ENCODE measurements around the gene FAM219B. TPM values are rescaled to one million over a fixed set of nuclear protein-coding genes. Genes with fewer than 3 reads are reported as not detected.

The FAM219B gene
- total RNA-seq, 2 experiments from 2014 or later = 52.3 to 67.6 TPM

DNA sequence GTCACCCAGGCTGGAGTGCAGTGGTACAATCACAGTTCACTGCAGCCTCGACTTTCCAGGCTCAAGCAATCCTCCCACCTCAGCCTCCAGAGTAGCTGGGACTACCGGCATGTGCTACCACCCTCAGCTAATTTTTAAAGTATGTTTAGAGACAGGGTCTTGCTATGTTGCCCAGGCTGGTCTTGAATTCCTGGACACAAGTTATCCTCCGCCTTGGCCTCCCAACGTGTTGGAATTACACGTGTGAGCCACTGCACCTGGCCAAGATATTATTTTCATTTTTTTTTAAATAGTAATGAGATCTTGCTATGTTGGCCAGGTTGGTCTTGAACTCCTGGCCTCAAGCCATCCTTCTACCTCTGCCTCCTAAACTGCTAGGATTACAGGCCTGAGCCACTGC, 21.2 kb downstream of the FAM219B start:
- no peaks in the 10 kb centered on the region for H3K79me2 ChIP-seq (ENCODE audit: insufficient read depth, low read depth, low read length)
- BruUV-seq (replicated peaks) = no TSS peak
- H3K4me1 ChIP-seq (ENCODE audit: insufficient read depth, low read length, poor library complexity, severe bottlenecking) = peaks cover 13% of the 10 kb centered on the region
- intact Hi-C loops (cut with micrococcal nuclease; ENCODE audit: unreplicated experiment) = no loop called here
- no peaks in the 10 kb centered on the region for H4K20me1 ChIP-seq (ENCODE audit: insufficient read depth, low read length)
- H3K27ac ChIP-seq (ENCODE audit: low read depth, low read length, poor library complexity, severe bottlenecking) = no peak overlapping the region
- no peaks in the 10 kb centered on the region for H3K9me2 ChIP-seq (ENCODE audit: insufficient read depth, low read length)
- H2AFZ ChIP-seq (ENCODE audit: low read length) = no peak overlapping the region
- DNase-seq (ENCODE audit: low spot score) = no peak
- no peak overlapping the region for H3K4me2 ChIP-seq (ENCODE audit: low read length)
- ChIA-PET POLR2A (interaction anchor here (1.6 kb wide), 1 partner anchor 15 kb away, joined by 6 read pairs; no protein-coding TSS in a partner anchor), CTCF (ENCODE audit: unreplicated experiment) (no interaction called here)
- H3K9me3 ChIP-seq (ENCODE audit: low read length) = peaks cover 11% of the 10 kb centered on the region; the same call in 1 of the 2 replicates
- no peak overlapping the region for H3K4me3 ChIP-seq (ENCODE audit: low read depth, low read length, poor library complexity, severe bottlenecking)
- no peaks in the 10 kb centered on the region for H3K36me3 ChIP-seq (ENCODE audit: insufficient read depth, low read length)
- no peak for TF ChIP-seq CTCF (conservative IDR thresholded peaks at IDR 0.05; ENCODE audit: low read length)
- TF ChIP-seq EZH2phosphoT487 (IDR thresholded peaks at IDR 0.05; ENCODE audit: borderline replicate concordance, low read depth, low read length) = no peak

GRCh38 chr15:74884428-74885223, 22.0 kb downstream of the FAM219B start:
- Histone ChIP-seq H3K36me3 (ENCODE audit: insufficient read depth, low read length) (no peaks in the 10 kb centered on the region), H3K79me2 (ENCODE audit: insufficient read depth, low read depth, low read length) (no peaks in the 10 kb centered on the region), H3K4me3 (ENCODE audit: low read depth, low read length, poor library complexity, severe bottlenecking) (no peak overlapping the region), H2AFZ (ENCODE audit: low read length) (no peak overlapping the region), H3K9me3 (ENCODE audit: low read length) (peaks cover 11% of the 10 kb centered on the region; the same call in 1 of the 2 replicates), H3K27ac (ENCODE audit: low read depth, low read length, poor library complexity, severe bottlenecking) (no peak overlapping the region), H3K9me2 (ENCODE audit: insufficient read depth, low read length) (no peaks in the 10 kb centered on the region), H3K4me2 (ENCODE audit: low read length) (peak overlapping the region; percentile 9; the same call in 1 of the 2 replicates), H4K20me1 (ENCODE audit: insufficient read depth, low read length) (no peaks in the 10 kb centered on the region), H3K4me1 (ENCODE audit: insufficient read depth, low read length, poor library complexity, severe bottlenecking) (peaks cover 12% of the 10 kb centered on the region)
- DNase-seq (ENCODE audit: low spot score) = no peak
- TF ChIP-seq EZH2phosphoT487 (IDR thresholded peaks at IDR 0.05; ENCODE audit: borderline replicate concordance, low read depth, low read length) (no peak), CTCF (conservative IDR thresholded peaks at IDR 0.05; ENCODE audit: low read length) (no peak)
- intact Hi-C loops (cut with micrococcal nuclease; ENCODE audit: unreplicated experiment) = no loop called here
- CTCF ChIA-PET (ENCODE audit: unreplicated experiment) = no interaction called here
- no TSS peak for BruUV-seq (replicated peaks)
- POLR2A ChIA-PET = interaction anchor here (0.6 to 1.9 kb wide), 6 partner anchors 11 to 94 kb away, joined by 4 to 8 read pairs (median 5); partner anchors contain the start of gene SCAMP2

- CTCF ChIA-PET (ENCODE audit: unreplicated experiment) = no interaction called here
Measured at GRCh38 chr15:74882528-74882927, 24.1 kb downstream of the FAM219B start.

More at GRCh38 chr15:74882528-74882927, 24.1 kb downstream of the FAM219B start:
- DNase-seq (ENCODE audit: low spot score) = no peak
- Histone ChIP-seq H3K4me2 (ENCODE audit: low read length) (no peak overlapping the region), H3K9me2 (ENCODE audit: insufficient read depth, low read length) (no peaks in the 10 kb centered on the region), H3K79me2 (ENCODE audit: insufficient read depth, low read depth, low read length) (no peaks in the 10 kb centered on the region), H4K20me1 (ENCODE audit: insufficient read depth, low read length) (no peaks in the 10 kb centered on the region), H3K27ac (ENCODE audit: low read depth, low read length, poor library complexity, severe bottlenecking) (no peak overlapping the region), H2AFZ (ENCODE audit: low read length) (no peak overlapping the region), H3K4me1 (ENCODE audit: insufficient read depth, low read length, poor library complexity, severe bottlenecking) (peaks cover 8% of the 10 kb centered on the region), H3K36me3 (ENCODE audit: insufficient read depth, low read length) (no peaks in the 10 kb centered on the region), H3K9me3 (ENCODE audit: low read length) (peaks cover 11% of the 10 kb centered on the region; the same call in 1 of the 2 replicates), H3K4me3 (ENCODE audit: low read depth, low read length, poor library complexity, severe bottlenecking) (no peak overlapping the region)
- POLR2A ChIA-PET = interaction anchor here (1.1 to 1.9 kb wide), 2 partner anchors 9 to 104 kb away, joined by 4 to 8 read pairs; partner anchors contain the start of gene SCAMP2
- intact Hi-C loops (cut with micrococcal nuclease; ENCODE audit: unreplicated experiment) = no loop called here
- TF ChIP-seq CTCF (conservative IDR thresholded peaks at IDR 0.05; ENCODE audit: low read length) (no peak), EZH2phosphoT487 (IDR thresholded peaks at IDR 0.05; ENCODE audit: borderline replicate concordance, low read depth, low read length) (no peak)
- no TSS peak for BruUV-seq (replicated peaks)

Measured in OCI-LY7 (cell line).